H1 (cell line): Measurements from ENCODE around the gene PRRT1. TPM values are rescaled to one million over a fixed set of nuclear protein-coding genes. Genes with fewer than 3 reads are reported as not detected.

Experiments used
- EGR1 ChIP-seq: IDR thresholded peaks from 2 replicates; pipeline ENCODE4 v1.6.1; 2011; ENCODE audit warnings: low read depth, low read length, borderline replicate concordance
- HDAC6 ChIP-seq: IDR thresholded peaks from one replicate; pipeline ENCODE4 v1.7.1; 2012; ENCODE audit warnings: low read depth, mild to moderate bottlenecking, inconsistent platforms, low read length, moderate library complexity
- KDM4A ChIP-seq: IDR thresholded peaks from one replicate; pipeline ENCODE4 v1.7.1; 2012; ENCODE audit warnings: low read depth, mild to moderate bottlenecking, moderate library complexity, low read length, inconsistent platforms; ENCODE audit not compliant: severe bottlenecking
- MAFK ChIP-seq: IDR thresholded peaks from 2 replicates; pipeline ENCODE4 v1.6.1; 2012; ENCODE audit warnings: low read depth, mild to moderate bottlenecking, improper control_type of control experiment, low read length
- polyA plus RNA-seq, 7 experiments: library from polyadenylated mRNA; depleted of rRNA in 3 of 7; stranded (reverse) in 5 of 7; unstranded in 2 of 7; fragments of >200 nt in 5 of 7; fragments of 200-250 nt in 2 of 7; gene quantifications; 1 replicate in 5 of 7; 2 replicates in 1 of 7; 4 replicates in 1 of 7; pipeline versions ENCODE4 v1.2.1 to v1.2.3, GENCODE V29; 2011 to 2013; ENCODE audit warnings: missing spikeins in 2 of 7, mixed read lengths in 2 of 7
- total RNA-seq: library from RNA; stranded (reverse); fragmentation: NEBNext Ultra II Directional; extraction: Animal tissue kit (Norgen Biotek cat#: 25700); gene quantifications from 2 replicates; pipeline ENCODE4 v1.2.1, GENCODE V29; 2021

PRRT1 gene
- total and polyA plus RNA-seq, 2 of the 8 experiments (the other 6 are each of a cell fraction or from before 2014, with no cell fraction given): 0.71 to 2.8 TPM

DNA sequence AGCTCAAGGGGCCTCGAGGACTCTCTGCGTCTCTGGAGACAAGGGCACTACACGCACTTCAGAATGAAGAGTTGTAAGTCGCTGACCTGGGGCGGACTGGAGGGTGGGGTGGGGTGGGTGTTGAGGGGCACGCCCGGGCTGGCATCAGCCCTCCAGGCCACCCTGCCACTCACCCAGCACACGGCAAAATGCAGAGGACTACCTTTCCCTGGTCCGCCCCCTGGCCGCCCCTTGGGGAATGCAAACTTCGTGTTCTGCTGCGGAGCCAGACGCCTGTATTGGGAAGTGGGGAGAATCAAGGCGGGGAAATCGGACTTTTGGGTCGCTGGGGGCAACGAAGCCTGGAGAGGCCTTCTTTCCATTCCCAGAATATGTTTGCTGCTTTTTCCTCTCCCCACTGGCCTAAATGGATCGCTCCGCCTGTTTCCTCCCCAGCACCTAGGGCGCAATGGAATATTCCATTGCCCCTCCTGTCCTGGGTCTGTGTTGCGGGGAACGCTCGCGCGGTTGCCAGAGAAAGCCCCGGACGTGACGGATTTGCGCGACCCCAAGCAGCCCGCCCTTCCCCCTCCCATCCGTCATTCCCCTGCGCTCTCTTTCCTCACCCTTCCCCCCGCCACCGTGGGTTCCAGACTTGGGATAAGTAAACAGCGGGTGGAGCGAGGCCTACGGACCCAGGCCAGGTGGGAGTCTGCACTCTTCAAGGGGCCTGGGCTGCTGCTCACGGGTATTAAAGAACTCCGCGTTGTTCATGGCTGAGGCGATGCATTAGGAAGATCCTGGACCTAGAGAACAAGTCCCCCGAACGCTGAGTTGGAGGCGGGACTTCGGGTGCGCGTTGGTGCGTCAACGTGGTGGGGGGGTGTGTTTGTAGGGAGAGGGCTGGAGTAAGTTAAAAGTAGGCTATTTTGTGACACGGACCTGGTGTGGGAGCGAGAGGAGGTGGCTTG is 2.1 kb upstream of the PRRT1 start, which contains the start of gene PPT2 (continued):
- TF ChIP-seq EGR1 (0 out of 2 replicates have a peak, but pooled peaks have one; percentile 34), HDAC6 (no peak), KDM4A (peak; percentile 98), MAFK (no peak)
